H9 (cell line): ENCODE measurements around the gene CSNK1G1. TPM values are rescaled to one million over a fixed set of nuclear protein-coding genes. Genes with fewer than 3 reads are reported as not detected.

Source experiments
- DNase-seq: peaks from one replicate; pipeline ENCODE4 v3.0.0-alpha.2; 2017
- H2AFZ ChIP-seq: one replicate; pipeline ENCODE4 v1.6.1; 2013; ENCODE audit warnings: mild to moderate bottlenecking, low read length, control low read depth, moderate library complexity
- H2AK5ac ChIP-seq: 2 replicates; pipeline ENCODE4 v1.6.1; 2013; ENCODE audit warnings: low read length, control low read depth, mixed read lengths; ENCODE audit not compliant: insufficient read length
- H2BK120ac ChIP-seq: one replicate; pipeline ENCODE4 v1.6.1; 2013; ENCODE audit warnings: low read depth, mild to moderate bottlenecking, low read length, control low read depth, inconsistent platforms; ENCODE audit not compliant: poor library complexity, severe bottlenecking
- H2BK12ac ChIP-seq: 2 replicates; pipeline ENCODE4 v1.6.1; 2013; ENCODE audit warnings: low read length, control low read depth, mixed read lengths, low read depth; ENCODE audit not compliant: insufficient read length
- H2BK15ac ChIP-seq: 2 replicates; pipeline ENCODE4 v1.6.1; 2013; ENCODE audit warnings: low read depth, low read length, control low read depth
- H2BK20ac ChIP-seq: one replicate; pipeline ENCODE4 v1.6.1; 2013; ENCODE audit warnings: low read depth, mild to moderate bottlenecking, low read length, control low read depth, inconsistent platforms; ENCODE audit not compliant: poor library complexity, severe bottlenecking
- H2BK5ac ChIP-seq: 2 replicates; pipeline ENCODE4 v1.6.1; 2013; ENCODE audit warnings: low read length, control low read depth, mixed read lengths; ENCODE audit not compliant: insufficient read length
- H3K14ac ChIP-seq: 2 replicates; pipeline ENCODE4 v1.6.1; 2013; ENCODE audit warnings: low read length, control low read depth; ENCODE audit not compliant: insufficient read depth
- H3K18ac ChIP-seq: 2 replicates; pipeline ENCODE4 v1.6.1; 2013; ENCODE audit warnings: low read depth, mild to moderate bottlenecking, mixed read lengths, low read length, control low read depth; ENCODE audit not compliant: insufficient read length
- H3K23ac ChIP-seq: 2 replicates; pipeline ENCODE4 v1.6.1; 2013; ENCODE audit warnings: low read length, control low read depth, mixed read lengths, low read depth; ENCODE audit not compliant: insufficient read length
- H3K23me2 ChIP-seq: 2 replicates; pipeline ENCODE4 v1.6.1; 2013; ENCODE audit warnings: low read depth, mild to moderate bottlenecking, mixed read lengths, low read length, control low read depth; ENCODE audit not compliant: insufficient read length, poor library complexity, severe bottlenecking
- H3K27ac ChIP-seq: 2 replicates; pipeline ENCODE4 v1.5.1; 2013; ENCODE audit warnings: low read length, control low read depth, mixed read lengths, low read depth; ENCODE audit not compliant: insufficient read length
- H3K27me3 ChIP-seq: 2 replicates; pipeline ENCODE4 v1.6.1; 2013; ENCODE audit warnings: low read length, control low read depth, inconsistent platforms; ENCODE audit not compliant: insufficient read depth
- H3K4ac ChIP-seq: 2 replicates; pipeline ENCODE4 v1.6.1; 2013; ENCODE audit warnings: low read depth, mild to moderate bottlenecking, control low read depth, inconsistent platforms, low read length, moderate library complexity
- H3K4me1 ChIP-seq: 2 replicates; pipeline ENCODE4 v1.6.1; 2013; ENCODE audit warnings: low read length, control low read depth, inconsistent platforms; ENCODE audit not compliant: insufficient read depth
- H3K4me2 ChIP-seq: 2 replicates; pipeline ENCODE4 v1.6.1; 2013; ENCODE audit warnings: low read length, control low read depth, mixed read lengths; ENCODE audit not compliant: insufficient read length, insufficient read depth
- H3K56ac ChIP-seq: 2 replicates; pipeline ENCODE4 v1.6.1; 2013; ENCODE audit warnings: low read depth, mild to moderate bottlenecking, mixed read lengths, low read length, control low read depth; ENCODE audit not compliant: insufficient read length
- H3K79me1 ChIP-seq: 2 replicates; pipeline ENCODE4 v1.6.1; 2013; ENCODE audit warnings: low read depth, mild to moderate bottlenecking, moderate library complexity, low read length, control low read depth, inconsistent platforms; ENCODE audit not compliant: insufficient read depth, poor library complexity, severe bottlenecking
- H3K79me2 ChIP-seq: 2 replicates; pipeline ENCODE4 v1.6.1; 2013; ENCODE audit warnings: low read length, control low read depth, inconsistent platforms; ENCODE audit not compliant: insufficient read depth
- H3K9ac ChIP-seq: 2 replicates; pipeline ENCODE4 v1.6.1; 2013; ENCODE audit warnings: low read length, control low read depth, mixed read lengths; ENCODE audit not compliant: insufficient read length; ENCODE audit errors: extremely low read depth
- H3K9me3 ChIP-seq: one replicate; pipeline ENCODE4 v1.6.1; 2013; ENCODE audit warnings: low read depth, low read length, inconsistent platforms; ENCODE audit not compliant: control insufficient read depth
- H3T11ph ChIP-seq: one replicate; pipeline ENCODE4 v1.6.1; 2013; ENCODE audit warnings: mild to moderate bottlenecking, low read length, control low read depth, inconsistent platforms
- H4K20me1 ChIP-seq: one replicate; pipeline ENCODE4 v1.6.1; 2013; ENCODE audit not compliant: control insufficient read depth, insufficient read length, insufficient read depth
- H4K5ac ChIP-seq: 2 replicates; pipeline ENCODE4 v1.6.1; 2013; ENCODE audit warnings: low read depth, mild to moderate bottlenecking, mixed read lengths, low read length, control low read depth; ENCODE audit not compliant: insufficient read length
- H4K8ac ChIP-seq: replicated peaks from 2 replicates; pipeline ENCODE4 v1.6.1; 2013; ENCODE audit warnings: low read length, control low read depth, mixed read lengths, low read depth; ENCODE audit not compliant: insufficient read length
- H4K91ac ChIP-seq: 2 replicates; pipeline ENCODE4 v1.6.1; 2013; ENCODE audit warnings: low read depth, mild to moderate bottlenecking, moderate library complexity, mixed read lengths, low read length, control low read depth; ENCODE audit not compliant: insufficient read length
- H3K27ac Mint-ChIP-seq, 3 experiments: 2 replicates in 2 of 3; 3 replicates in 1 of 3; pipeline ENCODE4 v1.8.0; 2020 to 2021; ENCODE audit warnings: mixed read lengths in 3 of 3, mild to moderate bottlenecking in 1 of 3, moderate library complexity in 1 of 3
- H3K27me3 Mint-ChIP-seq: 2 replicates; pipeline ENCODE4 v1.8.0; 2021; ENCODE audit warnings: low read depth, mild to moderate bottlenecking, moderate library complexity, mixed read lengths
- H3K36me3 Mint-ChIP-seq, 3 experiments: 2 replicates in 2 of 3; 3 replicates in 1 of 3; pipeline ENCODE4 v1.8.0; 2020 to 2021; ENCODE audit warnings: low read depth in 3 of 3, mixed read lengths in 3 of 3; ENCODE audit not compliant: insufficient read depth in 1 of 3
- H3K4me1 Mint-ChIP-seq, 2 experiments: 2 replicates each; pipeline ENCODE4 v1.8.0; 2020; ENCODE audit warnings: mixed read lengths in 2 of 2
- H3K4me3 Mint-ChIP-seq, 2 experiments: 2 replicates in 1 of 2; 3 replicates in 1 of 2; pipeline ENCODE4 v1.8.0; 2020 to 2021; ENCODE audit warnings: mild to moderate bottlenecking in 2 of 2, mixed read lengths in 2 of 2, moderate library complexity in 1 of 2
- H3K9me3 Mint-ChIP-seq, 2 experiments: 2 replicates in 1 of 2; 3 replicates in 1 of 2; pipeline ENCODE4 v1.8.0; 2020; ENCODE audit warnings: mild to moderate bottlenecking in 2 of 2, mixed read lengths in 2 of 2, moderate library complexity in 1 of 2
- WGBS: extraction: QIAGEN DNeasy Blood & Tissue Kit; methylation state at CpG from one replicate; pipeline ENCODE4 v1.1.7; 2013; ENCODE audit warnings: missing lambda C conversion rate, low lambda C conversion rate, mixed read lengths; ENCODE audit not compliant: insufficient read length; ENCODE audit errors: extremely low coverage; 5-methylcytosine and 5-hydroxymethylcytosine counted together
- total RNA-seq: library from RNA; stranded (reverse); gene quantifications from 2 replicates; pipeline ENCODE4 v1.2.1, GENCODE V29; 2021
- TF ChIP-seq, protein P1 (sequence below): fragments of 200-600 bp; sonication (generic); conservative IDR thresholded peaks from 3 replicates; pipeline ENCODE4 v1.8.0; 2021; ENCODE audit warnings: antibody characterized with exemption, mild to moderate bottlenecking

CSNK1G1 gene
- total RNA-seq, 1 experiment from 2014 or later: 17.1 TPM

DNA sequence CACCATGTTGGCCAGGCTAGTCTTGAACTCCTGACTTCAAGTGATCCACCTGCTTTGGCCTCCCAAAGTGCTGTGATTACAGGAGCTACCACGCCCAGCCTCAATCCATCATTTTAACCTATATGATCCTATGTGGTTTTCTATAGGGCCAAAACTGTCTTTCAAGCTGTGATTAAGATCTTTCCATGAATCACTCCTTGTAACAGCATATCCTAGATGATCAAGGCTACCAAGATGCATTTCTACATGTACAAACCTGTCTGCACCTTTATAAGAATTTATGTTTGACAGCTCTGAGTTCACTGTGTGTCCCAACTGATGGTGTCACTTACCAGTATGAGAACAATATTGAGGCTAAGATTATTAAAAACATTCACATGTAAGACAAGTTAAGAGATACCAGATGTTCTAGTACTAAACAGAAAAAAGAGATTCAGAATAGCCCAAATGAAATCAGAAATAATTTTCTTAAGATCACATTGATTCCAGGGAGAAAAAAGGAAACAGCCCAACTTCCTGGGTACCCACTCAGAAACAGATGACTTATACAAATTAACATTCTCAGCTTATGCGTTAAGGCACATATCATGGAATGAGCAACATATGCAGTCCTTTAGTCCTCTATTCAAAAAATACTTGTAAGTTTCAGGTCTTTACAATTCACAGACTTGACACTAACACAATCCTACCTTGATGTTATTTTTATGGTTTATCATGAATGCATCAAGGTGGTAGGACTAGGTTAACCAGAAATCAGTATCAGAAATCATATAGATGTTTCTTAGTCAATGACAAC is 168.4 kb downstream of the CSNK1G1 start:
- H3K4ac ChIP-seq: no peak overlapping the region
- H4K5ac ChIP-seq: no peak overlapping the region
- H3K18ac ChIP-seq: no peak overlapping the region
- H3K4me1 ChIP-seq: no peaks in the 10 kb centered on the region
- Mint-ChIP-seq H3K27me3 (no peaks in the 10 kb centered on the region), H3K27ac (no peak overlapping the region), H3K4me3 (no peak overlapping the region), H3K9me3 (no peaks in the 10 kb centered on the region), H3K4me1 (peaks cover 0 to 7% of the 10 kb centered on the region in 2 experiments; a peak in 1 of 4 replicates), H3K36me3 (peaks cover 0 to 12% (median 8%) of the 10 kb centered on the region in 3 experiments; a peak in 4 of 7 replicates)
- no peaks in the 10 kb centered on the region for H3K27me3 ChIP-seq
- H3K79me2 ChIP-seq: no peaks in the 10 kb centered on the region
- no peak overlapping the region for H3T11ph ChIP-seq
- no peak overlapping the region for H2AFZ ChIP-seq
- no peak overlapping the region for H2BK120ac ChIP-seq
- no peaks in the 10 kb centered on the region for H3K9me3 ChIP-seq
- no CpG with 5 or more reads among the region's 2 CpGs for WGBS
- H4K8ac ChIP-seq: no peak overlapping the region
- no peaks in the 10 kb centered on the region for H3K23me2 ChIP-seq
- no peaks in the 10 kb centered on the region for H3K79me1 ChIP-seq
- H2BK12ac ChIP-seq: no peak overlapping the region
- DNase-seq: no peak
- TF ChIP-seq, protein P1, sequence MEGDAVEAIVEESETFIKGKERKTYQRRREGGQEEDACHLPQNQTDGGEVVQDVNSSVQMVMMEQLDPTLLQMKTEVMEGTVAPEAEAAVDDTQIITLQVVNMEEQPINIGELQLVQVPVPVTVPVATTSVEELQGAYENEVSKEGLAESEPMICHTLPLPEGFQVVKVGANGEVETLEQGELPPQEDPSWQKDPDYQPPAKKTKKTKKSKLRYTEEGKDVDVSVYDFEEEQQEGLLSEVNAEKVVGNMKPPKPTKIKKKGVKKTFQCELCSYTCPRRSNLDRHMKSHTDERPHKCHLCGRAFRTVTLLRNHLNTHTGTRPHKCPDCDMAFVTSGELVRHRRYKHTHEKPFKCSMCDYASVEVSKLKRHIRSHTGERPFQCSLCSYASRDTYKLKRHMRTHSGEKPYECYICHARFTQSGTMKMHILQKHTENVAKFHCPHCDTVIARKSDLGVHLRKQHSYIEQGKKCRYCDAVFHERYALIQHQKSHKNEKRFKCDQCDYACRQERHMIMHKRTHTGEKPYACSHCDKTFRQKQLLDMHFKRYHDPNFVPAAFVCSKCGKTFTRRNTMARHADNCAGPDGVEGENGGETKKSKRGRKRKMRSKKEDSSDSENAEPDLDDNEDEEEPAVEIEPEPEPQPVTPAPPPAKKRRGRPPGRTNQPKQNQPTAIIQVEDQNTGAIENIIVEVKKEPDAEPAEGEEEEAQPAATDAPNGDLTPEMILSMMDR: no peak
- no peak overlapping the region for H3K56ac ChIP-seq
- H2BK15ac ChIP-seq: no peak overlapping the region
- no peak overlapping the region for H3K23ac ChIP-seq
- H3K27ac ChIP-seq: no peak overlapping the region
- no peak overlapping the region for H2BK20ac ChIP-seq
- no peak overlapping the region for H2BK5ac ChIP-seq
- H3K9ac ChIP-seq: no peak overlapping the region
- no peaks in the 10 kb centered on the region for H4K20me1 ChIP-seq
- H3K14ac ChIP-seq: no peak overlapping the region
- H4K91ac ChIP-seq: no peak overlapping the region
- H3K4me2 ChIP-seq: no peak overlapping the region
- H2AK5ac ChIP-seq: no peak overlapping the region
